Sigmoid colon (tissue), 7 donors: ENCODE results near the gene TDG. TPM values are rescaled to one million over a fixed set of nuclear protein-coding genes. Genes with fewer than 3 reads are reported as not detected.
A peak's percentile ranks its signal among the peaks of the same experiment; 100 is the strongest.

Experiments used
- DNase-seq: peaks from one replicate; pipeline ENCODE4 v3.0.0-alpha.2; 2019
- H3K27ac ChIP-seq, 4 donors: fragments of 200-600 bp; sonication (generic); one replicate each; pipeline ENCODE4 v1.5.1; 2016 to 2019; ENCODE audit warnings: mild to moderate bottlenecking in 1 of 4
- H3K27me3 ChIP-seq, 3 donors: fragments of 200-600 bp; sonication (generic); one replicate each; pipeline ENCODE4 v1.5.1; 2019; ENCODE audit warnings: mild to moderate bottlenecking in 1 of 3
- H3K36me3 ChIP-seq, 4 donors: fragments of 200-600 bp; sonication (generic); one replicate each; pipeline ENCODE4 v1.5.1; 2016 to 2019
- H3K4me1 ChIP-seq, 4 donors: fragments of 200-600 bp; sonication (generic); one replicate each; pipeline ENCODE4 v1.5.1; 2017 to 2019
- H3K4me3 ChIP-seq, 4 donors: fragments of 200-600 bp; sonication (generic); one replicate each; pipeline ENCODE4 v1.5.1; 2017 to 2019; ENCODE audit warnings: mild to moderate bottlenecking in 2 of 4, moderate library complexity in 1 of 4
- H3K9me3 ChIP-seq, 4 donors: fragments of 200-600 bp in 3 of 4; sonication (generic) in 3 of 4; one replicate each; pipeline versions ENCODE4 v1.5.1 to v1.6.1; 2013 to 2019
- CTCF ChIP-seq, 4 experiments: fragments of 450-650 bp in 3 of 4; fragments of 200-600 bp in 1 of 4; IDR thresholded peaks; one replicate each; pipeline ENCODE4 v1.5.1; 2016 to 2019; ENCODE audit warnings: antibody characterized with exemption in 4 of 4, mild to moderate bottlenecking in 3 of 4, moderate library complexity in 2 of 4
- EP300 ChIP-seq, 4 donors: sonication (generic); formaldehyde crosslinking; IDR thresholded peaks; one replicate each; pipeline ENCODE4 v1.6.1; 2017; ENCODE audit warnings: antibody characterized with exemption in 4 of 4
- POLR2A ChIP-seq, 2 donors: fragments of 450-650 bp; IDR thresholded peaks; one replicate each; pipeline ENCODE4 v1.6.1; 2016; ENCODE audit warnings: antibody characterized with exemption in 2 of 2, mild to moderate bottlenecking in 2 of 2, moderate library complexity in 2 of 2
- POLR2AphosphoS5 ChIP-seq, 4 donors: sonication (generic); formaldehyde crosslinking; IDR thresholded peaks; one replicate each; pipeline ENCODE4 v1.6.1; 2017; ENCODE audit warnings: antibody characterized with exemption in 4 of 4
- WGBS, 2 donors: extraction: QIAGEN DNeasy Blood & Tissue Kit; methylation state at CpG; one replicate each; pipeline ENCODE4 v1.1.7; 2013; 5-methylcytosine and 5-hydroxymethylcytosine counted together
- intact Hi-C: fragments of 100-400 bp; cut with DNase I; formaldehyde crosslinking; loops from one replicate; pipeline ENCODE4 v1.15.1; 2023
- polyA plus RNA-seq, 3 donors: library from polyadenylated mRNA; stranded (reverse); fragments of 200-250 nt; gene quantifications; one replicate each; pipeline ENCODE4 v1.2.3, GENCODE V29; 2013
- total RNA-seq, 4 donors: library from RNA; depleted of rRNA; stranded (reverse); fragments of >200 nt; gene quantifications; one replicate each; pipeline ENCODE4 v1.1.0, GENCODE V29; 2016
- donor health status: healthy with polysubstance abuse.
- donor health status: Bipolar disorder and iron deficiency.
- donor health status: healthy.

Gene TDG
- total and polyA plus RNA-seq, 7 donors = 12.0 to 24.1 (median 18.0) TPM

GRCh38 chr12:103929046-103929783, 36.5 kb upstream of the TDG start:
- 0 to 3% methylated on average over 37 of the region's 37 CpGs for WGBS, 2 donors
- TF ChIP-seq CTCF (IDR thresholded peaks at IDR 0.05) (no peak), POLR2AphosphoS5 (IDR thresholded peaks at IDR 0.05) (peak; percentile 48 to 89 (median 78)), POLR2A (IDR thresholded peaks at IDR 0.05) (peak; percentile 56 to 64), EP300 (IDR thresholded peaks at IDR 0.05) (peak in 1 of 4 donors; percentile 17)
- intact Hi-C loops = loop anchor here (5.0 kb wide), 1 partner anchor 52 kb away; no protein-coding TSS in a partner anchor
- Histone ChIP-seq H3K9me3 (no peaks in the 10 kb centered on the region), H3K36me3 (peaks cover 1 to 18% (median 4%) of the 10 kb centered on the region in 4 donors), H3K27me3 (no peaks in the 10 kb centered on the region), H3K27ac (peak overlapping the region; percentile 89 to 96 (median 95)), H3K4me1 (peaks cover 0 to 47% (median 37%) of the 10 kb centered on the region in 4 donors), H3K4me3 (peak overlapping the region; percentile 49 to 84 (median 64))
- peak; percentile 95 for DNase-seq

GRCh38 chr12:103929784-103930033, 36.0 kb upstream of the TDG start:
- WGBS, 2 donors = 0 to 1% methylated on average over 18 of the region's 18 CpGs
- Histone ChIP-seq H3K4me3 (peak overlapping the region; percentile 49 to 84 (median 64)), H3K4me1 (peaks cover 0 to 52% (median 42%) of the 10 kb centered on the region in 4 donors), H3K27ac (peak overlapping the region; percentile 89 to 96 (median 95)), H3K27me3 (no peaks in the 10 kb centered on the region), H3K9me3 (no peaks in the 10 kb centered on the region), H3K36me3 (peaks cover 6 to 23% (median 8%) of the 10 kb centered on the region in 4 donors)
- no peak for DNase-seq
- intact Hi-C loops = loop anchor here (2.0 to 10.0 kb wide), 4 partner anchors 27 to 135 kb away; partner anchors contain the start of gene TDG
- TF ChIP-seq EP300 (IDR thresholded peaks at IDR 0.05) (no peak), CTCF (IDR thresholded peaks at IDR 0.05) (no peak), POLR2A (IDR thresholded peaks at IDR 0.05) (no peak), POLR2AphosphoS5 (IDR thresholded peaks at IDR 0.05) (no peak)

GRCh38 chr12:103930034-103930786, 35.5 kb upstream of the TDG start, which contains the start of gene HSP90B1:
HSP90B1 (plus strand) TSS chr12:103930410; CDS start chr12:103930516, 106 bp downstream.
- H3K4me1 ChIP-seq = peaks cover 0 to 57% (median 47%) of the 10 kb centered on the region in 4 donors
- WGBS, 2 donors = 0% methylated on average over 56 of the region's 56 CpGs
- no peaks in the 10 kb centered on the region for H3K9me3 ChIP-seq
- H3K36me3 ChIP-seq = peaks cover 8 to 28% (median 11%) of the 10 kb centered on the region in 4 donors
- peak in 1 of 4 donors; percentile 38 for TF ChIP-seq EP300 (IDR thresholded peaks at IDR 0.05)
- TF ChIP-seq POLR2AphosphoS5 (IDR thresholded peaks at IDR 0.05) = peak; percentile 89 to 98 (median 94)
- peak; percentile 75 to 90 for TF ChIP-seq POLR2A (IDR thresholded peaks at IDR 0.05)
- no peak for TF ChIP-seq CTCF (IDR thresholded peaks at IDR 0.05)
- peak within 1 kb of the TSS; percentile 68 to 84 (median 78) for H3K4me3 ChIP-seq
- intact Hi-C loops = loop anchor here (2.0 to 10.0 kb wide), 3 partner anchors 27 to 135 kb away; partner anchors contain the start of gene TDG
- peak within 1 kb of the TSS; percentile 89 to 96 (median 95) for H3K27ac ChIP-seq
- peak; percentile 100 for DNase-seq
- no peaks in the 10 kb centered on the region for H3K27me3 ChIP-seq

- peak overlapping the region; percentile 87 to 95 (median 92) for H3K27ac ChIP-seq
- peak; percentile 83 for DNase-seq
- H3K4me3 ChIP-seq = peak overlapping the region; percentile 68 to 84 (median 78)
- TF ChIP-seq CTCF (IDR thresholded peaks at IDR 0.05) (no peak), POLR2A (IDR thresholded peaks at IDR 0.05) (no peak), POLR2AphosphoS5 (IDR thresholded peaks at IDR 0.05) (peak; percentile 48 to 75 (median 60))
- peaks cover 0 to 64% (median 55%) of the 10 kb centered on the region in 4 donors for H3K4me1 ChIP-seq
- no peaks in the 10 kb centered on the region for H3K27me3 ChIP-seq
- H3K36me3 ChIP-seq = peaks cover 13 to 36% (median 16%) of the 10 kb centered on the region in 4 donors
- no peaks in the 10 kb centered on the region for H3K9me3 ChIP-seq
- intact Hi-C loops = loop anchor here (2.0 to 10.0 kb wide), 3 partner anchors 26 to 136 kb away; partner anchors contain the start of gene TDG
- 1 to 2% methylated on average over 37 of the region's 37 CpGs for WGBS, 2 donors
These were observed 34.6 kb upstream of the TDG start for GRCh38 chr12:103930787-103931735.
